ENCODE results near the gene ADORA2A. TPM values are rescaled to one million over a fixed set of nuclear protein-coding genes. Genes with fewer than 3 reads are reported as not detected.

ADORA2A gene
- total RNA-seq, 4 donors from 2014 or later, result 0.39 to 8.4 (median 1.3) TPM

GRCh38 chr22:24465566-24465965 is 38.2 kb downstream of the ADORA2A start:
- 79 to 80% methylated on average over 5 of the region's 5 CpGs for WGBS, 2 donors
- TF ChIP-seq POLR2A (IDR thresholded peaks at IDR 0.05) (no peak), CTCF (IDR thresholded peaks at IDR 0.05) (no peak)
- intact Hi-C loops (cut with DNase I; ENCODE audit: low total_unique reads), result no loop called here
- no peak for DNase-seq (ENCODE audit: low spot score in 2 of 2)
- H3K4me3 ChIP-seq (ENCODE audit: low read depth, poor library complexity, severe bottlenecking), result no peak overlapping the region

GRCh38 chr22:24465975-24466374 is 38.6 kb downstream of the ADORA2A start:
- H3K4me3 ChIP-seq (ENCODE audit: low read depth, poor library complexity, severe bottlenecking), result no peak overlapping the region
- TF ChIP-seq POLR2A (IDR thresholded peaks at IDR 0.05) (no peak), CTCF (IDR thresholded peaks at IDR 0.05) (no peak)
- intact Hi-C loops (cut with DNase I; ENCODE audit: low total_unique reads), result no loop called here
- no peak for DNase-seq (ENCODE audit: low spot score in 2 of 2)
- WGBS, 2 donors, result 96 to 100% methylated on average over 3 of the region's 3 CpGs

- H3K4me3 ChIP-seq (ENCODE audit: low read depth, poor library complexity, severe bottlenecking), result no peak overlapping the region
- DNase-seq (ENCODE audit: low spot score in 2 of 2), result no peak
- intact Hi-C loops (cut with DNase I; ENCODE audit: low total_unique reads), result no loop called here
- 59 to 70% methylated on average over 1 of the region's 1 CpG for WGBS, 2 donors
- TF ChIP-seq POLR2A (IDR thresholded peaks at IDR 0.05) (no peak), CTCF (IDR thresholded peaks at IDR 0.05) (no peak)
Measured at GRCh38 chr22:24466716-24467328, 39.4 kb downstream of the ADORA2A start.

GRCh38 chr22:24467340-24467739 is 39.9 kb downstream of the ADORA2A start:
- TF ChIP-seq CTCF (IDR thresholded peaks at IDR 0.05) (no peak), POLR2A (IDR thresholded peaks at IDR 0.05) (no peak)
- DNase-seq (ENCODE audit: low spot score in 2 of 2), result no peak
- intact Hi-C loops (cut with DNase I; ENCODE audit: low total_unique reads), result no loop called here
- 77 to 79% methylated on average over 2 of the region's 2 CpGs for WGBS, 2 donors
- no peak overlapping the region for H3K4me3 ChIP-seq (ENCODE audit: low read depth, poor library complexity, severe bottlenecking)

GRCh38 chr22:24471570-24471969 is 44.2 kb downstream of the ADORA2A start:
- H3K4me3 ChIP-seq (ENCODE audit: low read depth, poor library complexity, severe bottlenecking), result no peak overlapping the region
- TF ChIP-seq POLR2A (IDR thresholded peaks at IDR 0.05), result no peak
- intact Hi-C loops (cut with DNase I; ENCODE audit: low total_unique reads), result no loop called here
- WGBS, 2 donors, result 80% methylated on average over 4 of the region's 4 CpGs
- DNase-seq (ENCODE audit: low spot score in 2 of 2), result no peak

- TF ChIP-seq CTCF (IDR thresholded peaks at IDR 0.05) (no peak), POLR2A (IDR thresholded peaks at IDR 0.05) (no peak)
- no peak overlapping the region for H3K4me3 ChIP-seq (ENCODE audit: low read depth, poor library complexity, severe bottlenecking)
- intact Hi-C loops (cut with DNase I; ENCODE audit: low total_unique reads), result no loop called here
- no peak for DNase-seq (ENCODE audit: low spot score in 2 of 2)
Measured at GRCh38 chr22:24473284-24473683, 45.9 kb downstream of the ADORA2A start.

Measured in lower leg skin (tissue), 4 donors.